PC-9 (cell line): ENCODE results near the gene SH3BGR. TPM values are rescaled to one million over a fixed set of nuclear protein-coding genes. Genes with fewer than 3 reads are reported as not detected.

Source experiments
- BruUV-seq: library from RNA; stranded (reverse); fragments of 400-500 nt; replicated peaks from 2 replicates; lab custom pipeline; 2021; lab: Mats Ljungman, UMichigan
- CTCF ChIA-PET: fragments of 300-600 bp; sonication (Branson Sonifier 250); formaldehyde crosslinking; loops from one replicate; lab custom pipeline; 2022; ENCODE audit warnings: antibody characterized with exemption; lab: Charles Lee
- POLR2A ChIA-PET: fragments of 300-600 bp; sonication (Branson Sonifier 250); formaldehyde crosslinking; loops from one replicate; lab custom pipeline; 2022; ENCODE audit warnings: antibody characterized with exemption; ENCODE audit not compliant: unreplicated experiment; lab: Charles Lee
- DNase-seq, 2 experiments: peaks; one replicate each; pipeline versions ENCODE4 v3.0.0 to v3.0.0-alpha.2; 2015 to 2022; ENCODE audit warnings: mixed read lengths in 1 of 2
- H2AFZ ChIP-seq: fragments of 200-600 bp; sonication (generic); 2 replicates; pipeline ENCODE4 v1.8.1; 2017; ENCODE audit warnings: antibody characterized with exemption
- H3F3A ChIP-seq: fragments of 200-600 bp; sonication (generic); 2 replicates; pipeline ENCODE4 v1.8.1; 2017; ENCODE audit warnings: antibody characterized with exemption, mild to moderate bottlenecking, low read depth; ENCODE audit not compliant: insufficient read depth
- H3K27ac ChIP-seq: fragments of 200-600 bp; sonication (generic); 2 replicates; pipeline ENCODE4 v1.6.1; 2016; ENCODE audit warnings: mixed run types
- H3K27me3 ChIP-seq: fragments of 200-600 bp; sonication (generic); 2 replicates; pipeline ENCODE4 v1.6.1; 2016; ENCODE audit warnings: low read depth, mixed run types; ENCODE audit not compliant: insufficient read depth
- H3K36me3 ChIP-seq: fragments of 200-600 bp; sonication (generic); 2 replicates; pipeline ENCODE4 v1.6.1; 2016; ENCODE audit warnings: low read depth, mixed run types
- H3K4me1 ChIP-seq: fragments of 200-600 bp; sonication (generic); replicated peaks from 2 replicates; pipeline ENCODE4 v1.6.1; 2016; ENCODE audit warnings: mixed run types; ENCODE audit not compliant: insufficient read depth
- H3K4me2 ChIP-seq: fragments of 200-600 bp; sonication (generic); 2 replicates; pipeline ENCODE4 v1.6.1; 2017; ENCODE audit warnings: mixed run types
- H3K4me3 ChIP-seq: fragments of 200-600 bp; sonication (generic); 2 replicates; pipeline ENCODE4 v1.6.1; 2016; ENCODE audit warnings: mixed run types
- H3K79me2 ChIP-seq: fragments of 200-600 bp; sonication (generic); 2 replicates; pipeline ENCODE4 v1.6.1; 2017; ENCODE audit warnings: low read depth, mixed run types
- H3K9me2 ChIP-seq: fragments of 200-600 bp; sonication (generic); 2 replicates; pipeline ENCODE4 v1.8.1; 2017; ENCODE audit warnings: mild to moderate bottlenecking; ENCODE audit not compliant: insufficient read depth
- H3K9me3 ChIP-seq: fragments of 200-600 bp; sonication (generic); 2 replicates; pipeline ENCODE4 v1.8.1; 2016; ENCODE audit warnings: low read depth; ENCODE audit not compliant: insufficient read depth
- H4K20me1 ChIP-seq: fragments of 200-600 bp; sonication (generic); 2 replicates; pipeline ENCODE4 v1.8.1; 2017; ENCODE audit not compliant: insufficient read depth
- CTCF ChIP-seq: fragments of 200-600 bp; sonication (generic); conservative IDR thresholded peaks from 2 replicates; pipeline ENCODE4 v1.6.1; 2017; ENCODE audit warnings: mixed run types, antibody characterized with exemption, mild to moderate bottlenecking, moderate library complexity
- EZH2 ChIP-seq: fragments of 200-600 bp; sonication (generic); IDR thresholded peaks from 2 replicates; pipeline ENCODE4 v1.8.0; 2017; ENCODE audit warnings: antibody characterized with exemption, low read depth
- intact Hi-C: fragments of 100-400 bp; cut with micrococcal nuclease; formaldehyde crosslinking; loops from one replicate; pipeline ENCODE4 v1.10.0; 2022; ENCODE audit not compliant: unreplicated experiment
- total RNA-seq: library from RNA; stranded (reverse); gene quantifications from 2 replicates; pipeline ENCODE4 v1.2.3, GENCODE V29; 2021

SH3BGR gene
- total RNA-seq, 1 experiment from 2014 or later: 4.5 TPM

GRCh38 chr21:39430457-39430856 lies 21.3 kb upstream of the SH3BGR start:
- Histone ChIP-seq H2AFZ (no peak overlapping the region), H3K4me2 (no peak overlapping the region), H3K27ac (no peak overlapping the region), H3K9me2 (no peaks in the 10 kb centered on the region), H3K9me3 (no peaks in the 10 kb centered on the region), H3K79me2 (no peaks in the 10 kb centered on the region), H3K27me3 (no peaks in the 10 kb centered on the region), H3K36me3 (no peaks in the 10 kb centered on the region), H4K20me1 (no peaks in the 10 kb centered on the region), H3K4me3 (no peak overlapping the region), H3K4me1 (no peaks in the 10 kb centered on the region), H3F3A (no peaks in the 10 kb centered on the region)
- intact Hi-C loops: no loop called here
- CTCF ChIA-PET: interaction anchor here (0.6 kb wide), 1 partner anchor 10 kb away, joined by 3 read pairs; no protein-coding TSS in a partner anchor
- BruUV-seq: no TSS peak
- TF ChIP-seq CTCF (no peak), EZH2 (no peak)
- POLR2A ChIA-PET: no interaction called here
- DNase-seq: no peak

GRCh38 chr21:39430954-39431353 lies 20.8 kb upstream of the SH3BGR start:
- H4K20me1 ChIP-seq: no peaks in the 10 kb centered on the region
- DNase-seq: no peak
- ChIA-PET POLR2A (interaction anchor here (0.7 kb wide), 1 partner anchor 67 kb away, joined by 9 read pairs; no protein-coding TSS in a partner anchor), CTCF (interaction anchor here (0.6 kb wide), 1 partner anchor 10 kb away, joined by 3 read pairs; no protein-coding TSS in a partner anchor)
- H3K9me2 ChIP-seq: no peaks in the 10 kb centered on the region
- H3K4me3 ChIP-seq: no peak overlapping the region
- no peak overlapping the region for H2AFZ ChIP-seq
- H3F3A ChIP-seq: no peaks in the 10 kb centered on the region
- no peaks in the 10 kb centered on the region for H3K27me3 ChIP-seq
- no peak overlapping the region for H3K27ac ChIP-seq
- H3K4me2 ChIP-seq: no peak overlapping the region
- H3K79me2 ChIP-seq: no peaks in the 10 kb centered on the region
- H3K36me3 ChIP-seq: no peaks in the 10 kb centered on the region
- intact Hi-C loops: no loop called here
- BruUV-seq: no TSS peak
- H3K9me3 ChIP-seq: no peaks in the 10 kb centered on the region
- no peaks in the 10 kb centered on the region for H3K4me1 ChIP-seq
- TF ChIP-seq EZH2 (no peak), CTCF (no peak)

- H3K4me3 ChIP-seq: no peak overlapping the region
- POLR2A ChIA-PET: no interaction called here
- no peaks in the 10 kb centered on the region for H4K20me1 ChIP-seq
- no peaks in the 10 kb centered on the region for H3K9me3 ChIP-seq
- no TSS peak for BruUV-seq
- TF ChIP-seq EZH2 (no peak), CTCF (no peak)
- no peak for DNase-seq
- no peaks in the 10 kb centered on the region for H3K79me2 ChIP-seq
- no peak overlapping the region for H3K27ac ChIP-seq
- intact Hi-C loops: no loop called here
- no peak overlapping the region for H3K4me2 ChIP-seq
- H3K27me3 ChIP-seq: no peaks in the 10 kb centered on the region
- no peak overlapping the region for H2AFZ ChIP-seq
- no peaks in the 10 kb centered on the region for H3K9me2 ChIP-seq
- no peaks in the 10 kb centered on the region for H3F3A ChIP-seq
- CTCF ChIA-PET: no interaction called here
- H3K4me1 ChIP-seq: no peaks in the 10 kb centered on the region
- no peaks in the 10 kb centered on the region for H3K36me3 ChIP-seq
Observed at GRCh38 chr21:39434950-39435349, 16.8 kb upstream of the SH3BGR start.
